Fibroblast of villous mesenchyme (primary cell): ENCODE results near the gene C1orf174. TPM values are rescaled to one million over a fixed set of nuclear protein-coding genes. Genes with fewer than 3 reads are reported as not detected.

Experiments
- DNase-seq: peaks from one replicate; pipeline ENCODE4 v3.0.0-alpha.2; 2010; ENCODE audit warnings: low read depth
- H3K4me3 ChIP-seq: 2 replicates; pipeline ENCODE4 v1.5.1; 2011; ENCODE audit warnings: low read depth, mild to moderate bottlenecking, low read length
- CTCF ChIP-seq: IDR thresholded peaks from 2 replicates; pipeline ENCODE4 v1.5.1; 2012; ENCODE audit warnings: low read depth, mild to moderate bottlenecking, low read length; ENCODE audit not compliant: insufficient read depth
- total RNA-seq: library from RNA; depleted of rRNA; stranded (reverse); fragments of >200 nt; gene quantifications from 2 replicates; pipeline ENCODE4 v1.2.3, GENCODE V29; 2012

The C1orf174 gene
- total RNA-seq, 1 donor: 31.1 TPM

- no peak overlapping the region for H3K4me3 ChIP-seq
- no peak for DNase-seq
- no peak for TF ChIP-seq CTCF
These were observed 31.2 kb upstream of the C1orf174 start for GRCh38 chr1:3931007-3931912.

GRCh38 chr1:3930301-3931006 is 30.4 kb upstream of the C1orf174 start:
- no peak for DNase-seq
- H3K4me3 ChIP-seq: no peak overlapping the region
- TF ChIP-seq CTCF: no peak

- no peak overlapping the region for H3K4me3 ChIP-seq
- no peak for DNase-seq
- TF ChIP-seq CTCF: no peak
These were observed 29.1 kb upstream of the C1orf174 start for GRCh38 chr1:3929126-3929525.

GRCh38 chr1:3928586-3928985 is 28.5 kb upstream of the C1orf174 start:
- no peak for DNase-seq
- TF ChIP-seq CTCF: no peak

GRCh38 chr1:3926956-3927355 is 26.9 kb upstream of the C1orf174 start:
- no peak overlapping the region for H3K4me3 ChIP-seq
- no peak for TF ChIP-seq CTCF
- DNase-seq: no peak

More at GRCh38 chr1:3928586-3928985, 28.5 kb upstream of the C1orf174 start:
- no peak overlapping the region for H3K4me3 ChIP-seq

GRCh38 chr1:3925762-3926161 is 25.7 kb upstream of the C1orf174 start:
- TF ChIP-seq CTCF: no peak
- DNase-seq: no peak
- H3K4me3 ChIP-seq: no peak overlapping the region
